K562 (cell line): ENCODE data around the gene CMIP. TPM values are rescaled to one million over a fixed set of nuclear protein-coding genes. Genes with fewer than 3 reads are reported as not detected.
A peak's percentile ranks its signal among the peaks of the same experiment; 100 is the strongest.

ENCODE experiments used
- JUNB ChIP-seq: fragments of 450-650 bp; formaldehyde crosslinking; conservative IDR thresholded peaks from 2 replicates; pipeline ENCODE4 v1.4.0; 2020; ENCODE audit warnings: mild to moderate bottlenecking
- MLLT1 ChIP-seq, 2 experiments: fragments of 450-650 bp; IDR thresholded peaks; 2 replicates each; pipeline ENCODE4 v1.6.1; 2016
- PREB ChIP-seq: sonication (generic); formaldehyde crosslinking; IDR thresholded peaks from 2 replicates; pipeline ENCODE4 v1.8.1; 2023; ENCODE audit warnings: mild to moderate bottlenecking, missing genetic modification reagents
- UBTF ChIP-seq, 2 experiments: IDR thresholded peaks; 2 replicates each; pipeline ENCODE4 v1.6.1; 2012; ENCODE audit warnings: improper control_type of control experiment in 2 of 2, low read depth in 2 of 2, low read length in 2 of 2, borderline replicate concordance in 1 of 2
- ZNF384 ChIP-seq: IDR thresholded peaks from 2 replicates; pipeline ENCODE4 v1.6.1; 2012; ENCODE audit warnings: low read depth, low read length, improper control_type of control experiment
- ZNF445 ChIP-seq: fragments of 250-450 bp; sonication (Bioruptor Pico); IDR thresholded peaks from 2 replicates; pipeline ENCODE4 v1.4.0; 2020; ENCODE audit warnings: low read depth, mild to moderate bottlenecking, moderate library complexity
- polyA plus RNA-seq, 8 experiments: library from polyadenylated mRNA; depleted of rRNA in 4 of 8; stranded (reverse) in 5 of 8; unstranded in 3 of 8; fragments of >200 nt; fragmentation: Nextera tagmentation in 2 of 8; fragmentation: Illumina TruSeq in 1 of 8; extraction: Ambion mirVana in 2 of 8; extraction: Trizol in 1 of 8; gene quantifications; 2 replicates each; pipeline versions ENCODE4 v1.2.1 to v1.2.3, GENCODE V29; 2011 to 2014; ENCODE audit warnings: inconsistent platforms in 1 of 8, missing spikeins in 1 of 8
- total RNA-seq, 7 experiments: library from RNA; depleted of rRNA in 6 of 7; stranded (reverse); fragments of >200 nt in 6 of 7; fragmentation: Illumina TruSeq in 2 of 7; extraction: Trizol in 2 of 7; gene quantifications; 2 replicates each; pipeline versions ENCODE4 v1.2.1 to v1.2.3, GENCODE V29; 2011 to 2021; ENCODE audit warnings: low replicate concordance in 1 of 7

CMIP gene
- total and polyA plus RNA-seq, 9 of the 15 experiments (the other 6 are each of a cell fraction or from before 2014, with no cell fraction given), result 0.94 to 82.5 (median 10.3) TPM

- TF ChIP-seq ZNF384, result no peak
- TF ChIP-seq ZNF445 (CRISPR knock-in tag), result no peak
- TF ChIP-seq JUNB, result no peak
- peak in 1 of 2 experiments; percentile 97; a peak in 2 of 4 replicates for TF ChIP-seq MLLT1 (IDR thresholded peaks at IDR 0.05)
- TF ChIP-seq UBTF (IDR thresholded peaks at IDR 0.05; ENCODE audit: borderline replicate concordance in 1 of 2, low read depth in 2 of 2, low read length in 2 of 2), result no peak
- no peak for TF ChIP-seq PREB
Observed at GRCh38 chr16:81553814-81554675, 109.4 kb downstream of the CMIP start (continued).
